Activated CD4-positive, alpha-beta T cell treated with anti-CD3 and anti-CD28 coated beads for 1 hour (primary cell): ENCODE results near the gene ABCB11.
"Not testable (repeated sequence)": the region's sequence is repeated elsewhere in the genome, so short reads cannot be mapped to it uniquely, and the experiment has no call there.

Source experiments
- DNase-seq: peaks from one replicate; pipeline ENCODE4 v3.0.0-alpha.2; 2020

ABCB11 gene

DNA sequence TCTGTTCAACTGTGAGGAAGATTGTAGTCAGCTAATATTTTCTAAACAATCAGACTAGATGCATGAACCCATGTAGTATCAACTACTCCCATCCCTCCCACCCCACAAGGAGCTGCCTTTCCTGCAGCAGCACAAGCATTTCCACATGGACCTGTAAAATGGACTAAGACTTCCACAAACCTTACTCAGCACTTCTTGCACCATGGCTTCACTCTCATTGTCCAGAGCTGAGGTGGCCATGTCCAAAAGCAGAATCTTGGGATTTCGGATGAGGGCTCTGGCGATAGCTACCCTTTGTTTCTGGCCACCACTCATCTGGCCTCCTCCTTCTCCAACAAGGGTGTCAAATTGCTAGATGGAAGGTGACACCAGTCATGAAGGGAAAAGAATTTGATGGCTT, 61.3 kb downstream of the ABCB11 start:
- no peak for DNase-seq

GRCh38 chr2:168968342-168968741, 62.8 kb downstream of the ABCB11 start:
- no peak for DNase-seq

DNA sequence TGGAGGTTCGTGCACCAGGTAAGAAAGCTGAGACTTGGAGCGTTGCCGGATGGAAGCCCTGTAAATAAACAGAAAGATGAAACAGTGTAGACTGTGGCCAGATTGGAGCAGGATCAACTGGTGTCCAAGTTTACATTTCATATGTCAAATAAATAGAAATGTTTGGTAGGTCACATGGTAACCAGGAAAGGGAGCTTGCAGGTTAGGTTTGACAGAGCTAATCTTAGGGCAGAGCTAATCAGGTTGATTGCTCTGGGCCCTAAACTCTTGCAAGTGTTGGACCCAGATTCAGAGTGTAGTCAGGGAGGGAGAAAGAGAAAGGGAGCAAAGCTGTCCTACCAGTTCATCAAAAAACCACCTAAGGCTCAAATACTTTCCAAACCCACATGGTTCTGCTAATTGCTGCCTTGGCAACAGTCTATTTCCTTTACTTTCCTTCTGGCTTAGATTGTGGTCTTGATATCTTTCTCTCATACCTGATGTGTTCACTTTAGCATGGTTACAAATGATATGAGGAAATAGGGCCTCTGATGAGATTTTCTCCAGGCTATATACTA, 66.8 kb downstream of the ABCB11 start:
- no peak for DNase-seq

GRCh38 chr2:168962636-168963035, 68.5 kb downstream of the ABCB11 start:
- no peak for DNase-seq

- DNase-seq, result no peak
Measured at GRCh38 chr2:168961450-168962229, 69.5 kb downstream of the ABCB11 start.

DNA sequence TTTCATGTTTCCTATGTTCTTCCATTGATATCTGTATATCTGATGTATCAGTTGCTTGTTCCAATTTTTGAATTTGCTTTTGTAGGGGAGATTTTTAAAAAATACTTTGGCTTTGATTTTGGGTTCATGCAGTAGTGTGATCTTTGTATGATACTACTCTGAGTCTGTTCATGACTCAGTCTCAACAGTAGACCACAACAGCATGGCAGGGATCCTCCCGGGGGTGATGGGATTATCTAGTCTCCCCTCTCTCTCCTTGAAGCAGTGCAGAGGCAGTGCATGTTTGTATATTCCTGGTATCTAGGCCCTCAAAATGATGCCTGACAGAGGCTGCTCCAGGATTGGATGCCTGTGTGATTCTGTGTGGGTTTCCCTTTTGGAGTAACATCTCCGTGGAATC, 74.7 kb downstream of the ABCB11 start:
- DNase-seq, result no peak

DNA sequence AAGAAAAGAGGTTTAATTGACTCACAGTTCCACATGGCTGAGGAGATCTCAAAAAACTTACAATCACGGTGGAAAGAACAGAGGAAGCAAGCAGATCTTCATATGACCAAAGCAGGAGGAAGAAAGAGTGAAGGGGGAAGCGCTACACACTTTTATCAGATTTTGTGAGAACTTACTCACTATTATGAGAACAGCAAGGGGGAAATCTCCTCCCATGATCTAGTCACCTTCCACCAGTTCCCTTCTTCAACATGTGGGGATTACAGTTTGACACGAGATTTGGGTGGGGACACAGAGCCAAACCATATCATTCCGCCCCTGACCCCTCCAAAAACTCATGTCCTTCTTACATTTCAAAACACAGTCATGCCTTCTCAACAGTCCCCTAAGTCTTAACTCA, 75.8 kb downstream of the ABCB11 start:
- DNase-seq, result no peak

- no peak for DNase-seq
Measured at GRCh38 chr2:168954256-168954655, 76.9 kb downstream of the ABCB11 start.

GRCh38 chr2:168952424-168952823, 78.7 kb downstream of the ABCB11 start:
- DNase-seq, result no peak

DNA sequence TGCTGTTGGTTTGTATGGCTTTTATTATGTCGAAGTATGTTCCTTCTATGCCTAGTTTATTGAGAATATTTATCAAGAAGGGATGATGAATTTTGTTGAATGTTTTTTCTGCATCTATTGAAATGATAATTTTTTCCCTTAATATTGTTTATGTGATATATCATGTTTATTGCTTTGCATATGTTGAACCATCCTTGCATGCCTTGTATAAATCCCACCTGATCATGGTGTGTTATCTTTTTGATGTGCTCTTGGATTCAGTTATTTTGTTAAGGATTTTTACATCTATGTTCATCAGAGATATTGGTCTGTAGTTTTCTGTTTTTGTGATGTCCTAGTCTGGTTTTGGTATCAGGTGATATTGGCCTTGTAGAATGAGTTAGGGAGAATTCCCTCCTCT, 79.3 kb downstream of the ABCB11 start:
- DNase-seq, result no peak

- DNase-seq, result no peak
Measured at GRCh38 chr2:168949324-168949723, 81.8 kb downstream of the ABCB11 start.

GRCh38 chr2:168948621-168949212, 82.4 kb downstream of the ABCB11 start:
- DNase-seq, result no peak

DNA sequence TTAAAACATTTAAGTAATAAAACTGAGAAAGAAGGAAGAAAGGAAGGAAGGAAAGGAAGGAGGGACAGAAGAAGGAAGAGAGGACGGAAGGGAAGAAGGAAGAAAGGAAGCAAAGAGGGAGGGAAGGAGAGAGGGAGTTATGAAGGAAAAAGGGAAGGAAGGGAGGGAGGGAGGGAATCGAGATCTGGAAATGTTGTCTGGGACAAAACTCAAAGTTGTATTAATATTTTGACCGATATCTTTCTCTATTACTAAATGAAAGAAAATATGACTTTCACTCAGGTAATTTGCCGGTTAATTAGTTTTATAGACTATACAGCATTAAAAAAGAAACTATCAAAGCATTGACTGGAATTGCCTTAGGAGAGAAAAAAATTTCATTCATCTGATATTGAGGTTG, 85.6 kb downstream of the ABCB11 start:
- DNase-seq, result no peak

DNA sequence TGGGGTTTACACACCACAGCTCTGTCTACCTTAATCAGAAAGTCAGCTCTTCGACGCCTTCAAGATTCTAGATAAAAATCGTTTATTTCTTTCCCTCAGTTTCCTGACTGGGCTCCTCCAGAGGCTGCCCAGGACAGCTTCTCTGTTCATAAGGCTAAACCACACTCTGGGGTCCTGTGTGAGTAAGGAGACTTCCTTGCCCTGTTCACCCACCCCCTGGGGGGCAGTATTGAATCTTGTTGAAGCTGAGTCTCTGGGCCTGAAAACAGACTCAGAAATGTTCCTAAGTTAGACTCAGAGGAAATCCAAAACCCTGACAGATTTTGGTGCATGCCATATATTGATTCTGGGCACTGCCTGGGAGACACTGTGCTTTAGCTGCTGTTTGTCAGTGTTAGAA, 87.1 kb downstream of the ABCB11 start:
- DNase-seq, result no peak

GRCh38 chr2:168941297-168941696, 89.8 kb downstream of the ABCB11 start:
- DNase-seq, result no peak

DNA sequence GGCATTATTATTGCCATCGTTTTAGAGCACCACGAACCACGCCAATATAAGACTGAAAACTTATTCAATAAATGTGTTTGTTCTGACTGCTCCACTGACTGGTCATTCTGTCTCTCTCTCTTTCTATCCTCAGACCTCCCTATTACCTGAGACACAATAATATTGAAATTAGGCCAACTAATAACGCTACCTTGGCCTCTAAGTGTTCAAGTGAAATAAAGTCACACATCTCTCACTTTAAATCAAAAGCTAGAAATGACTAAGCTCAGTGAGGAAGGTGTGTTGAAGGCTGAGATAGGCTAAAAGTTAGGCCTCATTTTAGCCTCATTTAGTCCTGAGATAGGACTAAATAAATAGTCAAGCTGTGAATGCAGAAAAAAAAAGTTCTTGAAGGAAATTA, 91.2 kb downstream of the ABCB11 start:
- no peak for DNase-seq

- no peak for DNase-seq
Measured at GRCh38 chr2:168939061-168939460, 92.1 kb downstream of the ABCB11 start.

GRCh38 chr2:168935810-168936581, 95.1 kb downstream of the ABCB11 start:
- no peak for DNase-seq

DNA sequence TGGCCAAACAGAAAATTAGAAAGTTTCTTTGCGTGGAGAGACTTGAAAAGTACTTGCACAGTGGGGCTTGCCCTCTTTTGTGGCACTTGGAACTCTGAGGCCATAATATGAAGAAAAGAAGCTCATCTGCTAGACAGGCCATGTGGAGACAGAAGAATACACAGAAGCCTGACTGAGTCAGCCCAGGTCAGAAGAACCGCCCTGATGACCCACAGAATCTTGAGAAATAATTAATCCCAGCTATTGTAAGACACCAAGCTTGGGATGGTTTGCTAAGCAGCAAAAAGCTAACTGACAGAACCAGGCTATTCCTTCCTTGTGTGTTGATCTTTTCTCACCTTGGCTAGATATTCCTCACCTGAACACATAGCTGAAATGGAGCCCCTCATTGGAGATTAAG, 96.3 kb downstream of the ABCB11 start:
- no peak for DNase-seq

DNA sequence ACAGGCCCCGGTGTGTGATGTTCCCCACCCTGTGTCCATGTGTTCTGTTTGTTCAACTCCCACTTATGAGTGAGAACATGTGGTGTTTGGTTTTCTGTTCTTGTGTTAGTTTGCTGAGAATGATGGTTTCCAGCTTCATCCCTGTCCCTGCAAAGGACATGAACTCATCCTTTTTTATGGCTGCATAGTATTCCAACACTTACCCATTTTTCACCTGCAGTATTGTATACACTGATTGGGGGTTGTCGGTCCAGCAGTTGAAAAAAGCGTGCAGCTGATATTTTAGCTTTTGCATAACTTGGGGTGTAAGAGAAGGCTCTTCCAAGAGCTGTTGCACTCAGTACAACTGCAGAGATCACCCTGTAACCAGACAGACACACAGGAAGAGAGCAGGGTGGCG, 99.0 kb downstream of the ABCB11 start:
- DNase-seq, result not testable (repeated sequence)

DNA sequence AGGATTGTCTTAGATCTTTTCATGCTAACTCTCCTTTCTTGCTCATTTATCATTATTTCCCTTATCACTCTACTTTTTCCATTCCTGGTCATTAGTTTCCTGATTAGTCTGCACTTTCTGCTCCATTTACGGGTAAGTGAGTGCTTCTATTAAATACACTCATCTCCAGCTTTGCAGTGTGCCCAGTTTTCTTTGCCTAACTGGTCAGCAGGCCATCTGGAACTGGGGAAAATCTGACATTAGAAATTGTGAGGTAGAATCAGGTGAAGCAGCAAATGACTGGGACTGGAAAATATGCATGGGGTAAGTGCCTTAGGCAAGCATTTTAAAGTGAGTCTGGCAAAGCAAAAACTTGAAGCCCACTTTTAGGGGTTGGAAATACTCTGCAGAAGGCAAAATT, 100.9 kb downstream of the ABCB11 start:
- DNase-seq, result no peak

DNA sequence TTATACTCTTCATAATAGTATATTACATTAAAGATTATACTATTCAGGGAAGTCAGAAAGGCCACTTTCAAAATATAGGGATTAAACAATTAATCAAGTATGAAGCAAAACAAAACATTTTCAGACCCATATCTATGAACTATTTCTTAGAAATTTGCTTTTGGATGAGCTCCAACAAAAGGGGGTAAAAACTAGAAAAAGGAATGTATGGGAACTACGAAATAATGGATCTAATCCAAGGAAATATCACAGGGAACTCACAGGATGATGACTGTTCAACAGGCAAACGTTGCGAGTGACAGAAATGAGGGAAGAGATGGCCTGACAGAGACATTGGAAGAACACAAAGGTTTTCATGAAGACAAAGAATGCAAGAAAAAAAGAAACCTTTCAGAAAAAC, 102.1 kb downstream of the ABCB11 start:
- no peak for DNase-seq

DNA sequence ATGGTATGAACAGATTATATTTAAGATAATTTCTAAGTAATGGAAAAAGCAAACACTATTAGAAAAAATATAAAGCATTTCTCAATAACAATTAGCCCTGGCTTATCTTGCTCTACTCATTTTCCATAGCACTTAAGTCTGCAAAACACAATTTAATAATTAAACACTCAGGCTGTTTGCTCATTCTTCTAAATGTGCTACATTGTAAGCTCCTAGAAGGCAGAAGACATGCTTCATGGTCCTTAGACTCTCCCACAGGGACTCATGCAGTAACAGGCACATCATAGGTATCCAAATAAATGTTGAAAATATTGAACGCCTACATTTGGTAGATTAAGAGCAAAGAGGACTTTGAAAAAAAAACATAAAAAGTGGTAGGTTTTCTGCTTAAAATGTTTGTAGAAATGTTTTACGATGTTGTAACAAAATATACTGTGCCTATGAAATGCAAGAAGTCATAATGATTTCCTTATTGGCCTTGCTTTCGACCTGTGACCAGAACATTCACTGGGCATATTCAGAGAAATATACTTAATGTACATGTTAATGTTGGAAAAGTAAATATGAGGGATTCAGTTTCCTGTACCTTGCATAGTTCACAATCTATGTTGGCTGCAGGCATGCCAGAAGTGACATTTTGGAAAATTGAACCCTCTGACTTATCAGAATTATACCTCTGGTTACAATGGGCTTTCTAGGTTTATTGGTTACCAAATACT, 102.9 kb downstream of the ABCB11 start:
- no peak for DNase-seq
